ENCODE measurements around the gene KDSR.

GRCh38 chr18:63326011-63326410, 41.0 kb downstream of the KDSR start:
- no peak for TF ChIP-seq POLR2A (IDR thresholded peaks at IDR 0.05)
- no peak for TF ChIP-seq EP300 (IDR thresholded peaks at IDR 0.05)

All from tibial nerve (tissue), 3 donors.